ENCODE results near the gene KMT2D. TPM values are rescaled to one million over a fixed set of nuclear protein-coding genes. Genes with fewer than 3 reads are reported as not detected.
A peak's percentile ranks its signal among the peaks of the same experiment; 100 is the strongest.

The KMT2D gene
- total and polyA plus RNA-seq, 10 of the 15 experiments (the other 5 are each of a cell fraction or from before 2014, with no cell fraction given), result 0.51 to 71.5 (median 10.4) TPM

DNA sequence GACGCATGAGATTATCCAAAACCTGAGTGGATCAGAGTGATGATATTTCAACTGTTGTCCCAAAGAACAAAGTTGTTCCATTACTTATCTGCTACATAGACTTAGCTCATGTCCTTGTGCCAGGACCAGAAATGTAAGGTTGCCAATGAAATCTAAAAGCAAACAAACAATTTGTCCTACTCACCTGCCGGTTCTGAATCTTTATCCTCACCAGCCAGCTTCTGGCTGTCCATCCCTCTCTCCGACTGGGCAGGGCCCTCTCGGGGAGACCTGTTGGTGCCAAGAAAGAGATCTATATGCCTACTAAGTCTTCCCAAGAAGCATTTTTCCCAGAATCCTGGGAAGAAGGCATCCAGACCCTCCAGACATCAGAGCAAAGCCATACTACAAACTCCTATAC, 5.5 kb downstream of the KMT2D start:
- SMC1A ChIA-PET (ENCODE audit: uncharacterized antibody, unreplicated experiment), result interaction anchor here (0.9 to 1.3 kb wide), 3 partner anchors 9 to 58 kb away, joined by 3 to 5 read pairs (median 4); no protein-coding TSS in a partner anchor
- peaks cover 6% of the 10 kb centered on the region; the same call in 1 of the 2 replicates for H3K4me1 ChIP-seq (ENCODE audit: control insufficient read depth, insufficient read depth, low read length)
- H3K9me3 ChIP-seq (replicated peaks; ENCODE audit: control insufficient read depth, insufficient read depth, low read length), result no peaks in the 10 kb centered on the region
- H3K4me3 ChIP-seq, result peak overlapping the region; percentile 99; the same call in 1 of the 2 replicates
- no TSS peak for BruUV-seq (replicated peaks)
- TF ChIP-seq, protein P1, sequence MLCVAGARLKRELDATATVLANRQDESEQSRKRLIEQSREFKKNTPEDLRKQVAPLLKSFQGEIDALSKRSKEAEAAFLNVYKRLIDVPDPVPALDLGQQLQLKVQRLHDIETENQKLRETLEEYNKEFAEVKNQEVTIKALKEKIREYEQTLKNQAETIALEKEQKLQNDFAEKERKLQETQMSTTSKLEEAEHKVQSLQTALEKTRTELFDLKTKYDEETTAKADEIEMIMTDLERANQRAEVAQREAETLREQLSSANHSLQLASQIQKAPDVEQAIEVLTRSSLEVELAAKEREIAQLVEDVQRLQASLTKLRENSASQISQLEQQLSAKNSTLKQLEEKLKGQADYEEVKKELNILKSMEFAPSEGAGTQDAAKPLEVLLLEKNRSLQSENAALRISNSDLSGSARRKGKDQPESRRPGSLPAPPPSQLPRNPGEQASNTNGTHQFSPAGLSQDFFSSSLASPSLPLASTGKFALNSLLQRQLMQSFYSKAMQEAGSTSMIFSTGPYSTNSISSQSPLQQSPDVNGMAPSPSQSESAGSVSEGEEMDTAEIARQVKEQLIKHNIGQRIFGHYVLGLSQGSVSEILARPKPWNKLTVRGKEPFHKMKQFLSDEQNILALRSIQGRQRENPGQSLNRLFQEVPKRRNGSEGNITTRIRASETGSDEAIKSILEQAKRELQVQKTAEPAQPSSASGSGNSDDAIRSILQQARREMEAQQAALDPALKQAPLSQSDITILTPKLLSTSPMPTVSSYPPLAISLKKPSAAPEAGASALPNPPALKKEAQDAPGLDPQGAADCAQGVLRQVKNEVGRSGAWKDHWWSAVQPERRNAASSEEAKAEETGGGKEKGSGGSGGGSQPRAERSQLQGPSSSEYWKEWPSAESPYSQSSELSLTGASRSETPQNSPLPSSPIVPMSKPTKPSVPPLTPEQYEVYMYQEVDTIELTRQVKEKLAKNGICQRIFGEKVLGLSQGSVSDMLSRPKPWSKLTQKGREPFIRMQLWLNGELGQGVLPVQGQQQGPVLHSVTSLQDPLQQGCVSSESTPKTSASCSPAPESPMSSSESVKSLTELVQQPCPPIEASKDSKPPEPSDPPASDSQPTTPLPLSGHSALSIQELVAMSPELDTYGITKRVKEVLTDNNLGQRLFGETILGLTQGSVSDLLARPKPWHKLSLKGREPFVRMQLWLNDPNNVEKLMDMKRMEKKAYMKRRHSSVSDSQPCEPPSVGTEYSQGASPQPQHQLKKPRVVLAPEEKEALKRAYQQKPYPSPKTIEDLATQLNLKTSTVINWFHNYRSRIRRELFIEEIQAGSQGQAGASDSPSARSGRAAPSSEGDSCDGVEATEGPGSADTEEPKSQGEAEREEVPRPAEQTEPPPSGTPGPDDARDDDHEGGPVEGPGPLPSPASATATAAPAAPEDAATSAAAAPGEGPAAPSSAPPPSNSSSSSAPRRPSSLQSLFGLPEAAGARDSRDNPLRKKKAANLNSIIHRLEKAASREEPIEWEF (IDR thresholded peaks at IDR 0.05; ENCODE audit: insufficient replicate concordance, low read depth, low read length), result no peak
- TF ChIP-seq RELA (IDR thresholded peaks at IDR 0.05; ENCODE audit: borderline replicate concordance, partially characterized antibody) (no peak), FOXM1 (IDR thresholded peaks at IDR 0.05; ENCODE audit: low read depth, low read length) (no peak)
- H3K4me2 ChIP-seq (ENCODE audit: control insufficient read depth, insufficient read depth), result peak overlapping the region; percentile 88
- H4K20me1 ChIP-seq (ENCODE audit: control insufficient read depth, insufficient read depth), result peaks cover 27% of the 10 kb centered on the region
- WGBS (ENCODE audit: insufficient coverage, insufficient replicate concordance, low lambda C conversion rate, missing lambda C conversion rate), result 95% methylated on average over 4 of the region's 4 CpGs
- DNase-seq (ENCODE audit: low read depth, low spot score) (no peak), ATAC-seq (no peak), FAIRE-seq (no peak)
- CTCF ChIA-PET, result interaction anchor here (1.2 to 5.0 kb wide), 7 partner anchors 9 to 66 kb away, joined by 3 to 26 read pairs (median 12); no protein-coding TSS in a partner anchor
- H3K27me3 ChIP-seq (replicated peaks in 1 of 2; ENCODE audit: control insufficient read depth in 2 of 2, insufficient read depth in 2 of 2, low read length in 1 of 2), result no peaks in the 10 kb centered on the region
- peak overlapping the region; percentile 32 for H3K9ac ChIP-seq (ENCODE audit: control insufficient read depth, insufficient read depth, low read length)
- H3K79me2 ChIP-seq (ENCODE audit: control insufficient read depth, insufficient read depth, low read length), result peaks cover 60% of the 10 kb centered on the region
- H3K36me3 ChIP-seq (ENCODE audit: control insufficient read depth in 2 of 2, insufficient read depth in 2 of 2, low read length in 1 of 2), result peaks cover 24 to 45% of the 10 kb centered on the region in 2 experiments
- POLR2A ChIA-PET, result interaction anchor here (0.6 to 1.1 kb wide), 3 partner anchors 18 to 207 kb away, joined by 3 to 10 read pairs (median 4); partner anchors contain the start of gene DDX23
- H3K27ac ChIP-seq (ENCODE audit: control insufficient read depth, insufficient read depth), result no peak overlapping the region
- intact Hi-C loops (cut with micrococcal nuclease; ENCODE audit: unreplicated experiment), result no loop called here
- RAD21 ChIA-PET (ENCODE audit: unreplicated experiment), result interaction anchor here (2.1 kb wide), 1 partner anchor 14 kb away, joined by 8 read pairs; the partner anchor contains the start of gene RHEBL1
- in situ Hi-C loops (cut with MboI), result no loop called here
- no peak overlapping the region for H2AFZ ChIP-seq (ENCODE audit: control insufficient read depth, low read depth, low read length)

Data from GM12878 (cell line).